PC-3 (cell line): Measurements from ENCODE around the gene CYB561D1. TPM values are rescaled to one million over a fixed set of nuclear protein-coding genes. Genes with fewer than 3 reads are reported as not detected.

Experiments used
- ATAC-seq: fragments of 200-7000 bp; cut with Tn5 transposase; 2 replicates; pipeline ENCODE4 v1.9.1; 2020; ENCODE audit warnings: mild to moderate bottlenecking, moderate library complexity
- BruUV-seq: library from RNA; stranded (reverse); fragments of 400-500 nt; replicated peaks from 2 replicates; lab custom pipeline; 2021; lab: Mats Ljungman, UMichigan
- CTCF ChIA-PET: fragments of 300-600 bp; sonication (Branson Sonifier 250); formaldehyde crosslinking; loops from one replicate; lab custom pipeline; 2022; ENCODE audit warnings: antibody characterized with exemption; lab: Charles Lee
- POLR2A ChIA-PET: fragments of 300-600 bp; sonication (Branson Sonifier 250); formaldehyde crosslinking; loops from one replicate; lab custom pipeline; 2022; ENCODE audit warnings: antibody characterized with exemption; ENCODE audit not compliant: unreplicated experiment; lab: Charles Lee
- DNase-seq: peaks from one replicate; pipeline ENCODE4 v3.0.0-alpha.2; 2015
- H2AFZ ChIP-seq: fragments of 300-600 bp; sonication (generic); 2 replicates; pipeline ENCODE4 v1.6.0; 2016; ENCODE audit warnings: antibody characterized with exemption, low read length
- H3F3A ChIP-seq: fragments of 300-600 bp; sonication (generic); one replicate; pipeline ENCODE4 v1.6.0; 2017; ENCODE audit warnings: antibody characterized with exemption, low read length, control low read depth, mild to moderate bottlenecking; ENCODE audit not compliant: unreplicated experiment
- H3K27ac ChIP-seq: fragments of 300-600 bp; sonication (generic); 2 replicates; pipeline ENCODE4 v1.5.1; 2016; ENCODE audit warnings: mild to moderate bottlenecking, low read length
- H3K27me3 ChIP-seq: fragments of 300-600 bp; sonication (generic); 2 replicates; pipeline ENCODE4 v1.6.1; 2016; ENCODE audit warnings: low read length, mixed read lengths
- H3K36me3 ChIP-seq: fragments of 300-600 bp; sonication (generic); 2 replicates; pipeline ENCODE4 v1.6.1; 2016; ENCODE audit warnings: low read depth, mixed run types, low read length, mixed read lengths
- H3K4me1 ChIP-seq: fragments of 300-600 bp; sonication (generic); 2 replicates; pipeline ENCODE4 v1.5.1; 2016; ENCODE audit warnings: low read length; ENCODE audit not compliant: insufficient read depth
- H3K4me2 ChIP-seq: fragments of 300-600 bp; sonication (generic); 2 replicates; pipeline ENCODE4 v1.6.0; 2016; ENCODE audit warnings: low read length
- H3K4me3 ChIP-seq: fragments of 300-600 bp; sonication (generic); 2 replicates; pipeline ENCODE4 v1.5.1; 2016; ENCODE audit warnings: mild to moderate bottlenecking, low read length, mixed read lengths
- H3K79me2 ChIP-seq: fragments of 300-600 bp; sonication (generic); 2 replicates; pipeline ENCODE4 v1.6.1; 2017; ENCODE audit warnings: low read length, mixed read lengths
- H3K9ac ChIP-seq: fragments of 300-600 bp; sonication (generic); 2 replicates; pipeline ENCODE4 v1.6.0; 2016; ENCODE audit warnings: mild to moderate bottlenecking, low read length
- H3K9me2 ChIP-seq: fragments of 300-600 bp; sonication (generic); replicated peaks from 2 replicates; pipeline ENCODE4 v1.6.1; 2016; ENCODE audit warnings: mixed run types, low read length, mixed read lengths
- H3K9me3 ChIP-seq: fragments of 300-600 bp; sonication (generic); 2 replicates; pipeline ENCODE4 v1.6.1; 2016; ENCODE audit warnings: low read length, mixed read lengths
- H4K20me1 ChIP-seq: fragments of 300-600 bp; sonication (generic); 2 replicates; pipeline ENCODE4 v1.6.1; 2016; ENCODE audit warnings: low read length, mixed read lengths
- EZH2 ChIP-seq: fragments of 300-600 bp; sonication (generic); IDR thresholded peaks from one replicate; pipeline ENCODE4 v1.6.1; 2017; ENCODE audit warnings: antibody characterized with exemption, mild to moderate bottlenecking, low read length; ENCODE audit not compliant: unreplicated experiment
- EZH2phosphoT487 ChIP-seq: fragments of 300-600 bp; sonication (generic); IDR thresholded peaks from 2 replicates; pipeline ENCODE4 v1.6.1; 2018; ENCODE audit warnings: mild to moderate bottlenecking, antibody characterized with exemption, low read length, borderline replicate concordance
- intact Hi-C: fragments of 100-400 bp; cut with micrococcal nuclease; formaldehyde crosslinking; loops from 2 replicates; pipeline ENCODE4 v1.9.0; 2023
- total RNA-seq: library from RNA; depleted of rRNA; stranded (reverse); fragments of >200 nt; gene quantifications from 2 replicates; pipeline ENCODE4 v1.2.3, GENCODE V29; 2014
- TF ChIP-seq, protein P1 (sequence below): fragments of 300-600 bp; sonication (generic); conservative IDR thresholded peaks from 2 replicates; pipeline ENCODE4 v1.5.1; 2017; ENCODE audit warnings: antibody characterized with exemption, low read depth, mild to moderate bottlenecking, low read length

CYB561D1 gene
- total RNA-seq, 1 experiment from 2014 or later = 2.7 TPM

DNA sequence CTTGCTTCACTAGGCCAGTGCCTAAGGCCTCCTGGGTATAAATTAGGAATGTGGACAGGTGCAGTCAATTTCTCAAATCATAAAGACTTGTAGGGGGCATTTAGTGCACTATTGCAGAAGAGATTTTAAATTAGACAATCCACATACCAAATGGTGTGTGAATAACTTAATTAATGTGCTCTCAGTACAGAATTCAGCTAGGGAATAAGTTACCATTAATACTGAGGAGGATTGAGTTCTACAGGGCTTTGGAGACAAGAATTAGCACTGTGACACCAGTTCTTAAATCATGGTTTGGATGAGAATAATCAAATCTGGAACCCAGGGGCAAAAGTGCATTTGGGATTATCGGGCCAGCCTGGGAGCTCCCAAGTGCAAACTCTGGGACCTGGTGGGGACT, 25.8 kb upstream of the CYB561D1 start:
- Histone ChIP-seq H2AFZ (no peak overlapping the region), H3K4me2 (no peak overlapping the region), H4K20me1 (no peaks in the 10 kb centered on the region), H3K27me3 (peaks cover 94% of the 10 kb centered on the region), H3F3A (no peaks in the 10 kb centered on the region), H3K4me1 (no peaks in the 10 kb centered on the region), H3K9ac (no peak overlapping the region), H3K79me2 (no peaks in the 10 kb centered on the region), H3K36me3 (no peaks in the 10 kb centered on the region), H3K9me2 (no peaks in the 10 kb centered on the region), H3K27ac (no peak overlapping the region), H3K9me3 (no peaks in the 10 kb centered on the region), H3K4me3 (no peak overlapping the region)
- ATAC-seq = no peak
- DNase-seq = no peak
- intact Hi-C loops = no loop called here
- no TSS peak for BruUV-seq
- TF ChIP-seq, protein P1, sequence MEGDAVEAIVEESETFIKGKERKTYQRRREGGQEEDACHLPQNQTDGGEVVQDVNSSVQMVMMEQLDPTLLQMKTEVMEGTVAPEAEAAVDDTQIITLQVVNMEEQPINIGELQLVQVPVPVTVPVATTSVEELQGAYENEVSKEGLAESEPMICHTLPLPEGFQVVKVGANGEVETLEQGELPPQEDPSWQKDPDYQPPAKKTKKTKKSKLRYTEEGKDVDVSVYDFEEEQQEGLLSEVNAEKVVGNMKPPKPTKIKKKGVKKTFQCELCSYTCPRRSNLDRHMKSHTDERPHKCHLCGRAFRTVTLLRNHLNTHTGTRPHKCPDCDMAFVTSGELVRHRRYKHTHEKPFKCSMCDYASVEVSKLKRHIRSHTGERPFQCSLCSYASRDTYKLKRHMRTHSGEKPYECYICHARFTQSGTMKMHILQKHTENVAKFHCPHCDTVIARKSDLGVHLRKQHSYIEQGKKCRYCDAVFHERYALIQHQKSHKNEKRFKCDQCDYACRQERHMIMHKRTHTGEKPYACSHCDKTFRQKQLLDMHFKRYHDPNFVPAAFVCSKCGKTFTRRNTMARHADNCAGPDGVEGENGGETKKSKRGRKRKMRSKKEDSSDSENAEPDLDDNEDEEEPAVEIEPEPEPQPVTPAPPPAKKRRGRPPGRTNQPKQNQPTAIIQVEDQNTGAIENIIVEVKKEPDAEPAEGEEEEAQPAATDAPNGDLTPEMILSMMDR = no peak
- TF ChIP-seq EZH2phosphoT487 (no peak), EZH2 (no peak)
- ChIA-PET CTCF (no interaction called here), POLR2A (no interaction called here)

DNA sequence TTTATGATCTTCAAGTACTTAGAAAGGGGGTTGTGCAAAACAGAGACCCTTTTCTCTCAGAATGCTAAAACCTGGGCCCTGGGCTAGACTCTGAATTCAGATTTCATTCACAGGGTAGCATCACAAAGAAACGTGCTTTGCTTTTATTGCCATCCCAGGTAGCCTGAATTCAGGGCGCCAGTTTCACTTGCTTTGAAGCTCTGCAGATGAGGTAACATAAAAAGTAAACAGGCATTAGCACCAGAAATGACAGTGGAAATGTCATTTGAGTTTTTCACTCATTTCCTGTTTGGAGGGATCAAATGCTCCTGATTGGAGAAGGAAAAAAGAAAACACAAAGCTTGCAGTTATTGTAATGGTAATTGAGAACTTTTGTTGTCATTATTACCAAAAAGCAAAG, 25.0 kb upstream of the CYB561D1 start:
- Histone ChIP-seq H3K4me3 (no peak overlapping the region), H3K27me3 (peaks cover 94% of the 10 kb centered on the region), H4K20me1 (no peaks in the 10 kb centered on the region), H3K27ac (no peak overlapping the region), H3K9ac (no peak overlapping the region), H2AFZ (no peak overlapping the region), H3K4me1 (no peaks in the 10 kb centered on the region), H3K9me3 (no peaks in the 10 kb centered on the region), H3K4me2 (no peak overlapping the region), H3K79me2 (no peaks in the 10 kb centered on the region), H3K36me3 (no peaks in the 10 kb centered on the region), H3K9me2 (no peaks in the 10 kb centered on the region), H3F3A (no peaks in the 10 kb centered on the region)
- BruUV-seq = no TSS peak
- DNase-seq (no peak), ATAC-seq (no peak)
- CTCF ChIA-PET = no interaction called here
- TF ChIP-seq, protein P1 = no peak
- no peak for TF ChIP-seq EZH2phosphoT487
- TF ChIP-seq EZH2 = no peak
- intact Hi-C loops = no loop called here
- POLR2A ChIA-PET = no interaction called here

DNA sequence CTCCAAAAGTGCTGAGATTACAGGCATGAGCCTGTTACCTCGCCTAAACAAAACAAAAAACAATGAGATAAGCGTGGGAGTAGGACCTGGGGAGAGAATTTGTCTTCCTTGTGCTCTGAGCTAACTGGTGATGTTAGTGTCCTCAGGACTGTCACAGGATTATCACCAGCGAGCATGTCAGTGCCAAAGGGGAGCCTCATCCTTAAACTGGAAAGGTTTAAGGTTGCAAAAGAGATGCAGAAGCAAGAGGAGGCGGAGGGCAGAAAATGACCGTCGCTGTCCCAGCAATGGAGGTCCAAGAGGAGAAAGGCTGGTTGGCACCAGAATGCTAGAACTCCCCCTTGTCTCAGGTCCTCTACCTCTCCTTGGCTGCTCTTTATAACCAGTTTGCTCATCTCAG, 23.6 kb upstream of the CYB561D1 start:
- DNase-seq (no peak), ATAC-seq (no peak)
- Histone ChIP-seq H3K27ac (no peak overlapping the region), H3K36me3 (no peaks in the 10 kb centered on the region), H3F3A (no peaks in the 10 kb centered on the region), H3K4me2 (no peak overlapping the region), H3K9ac (no peak overlapping the region), H4K20me1 (no peaks in the 10 kb centered on the region), H3K9me3 (no peaks in the 10 kb centered on the region), H3K79me2 (no peaks in the 10 kb centered on the region), H2AFZ (no peak overlapping the region), H3K27me3 (peaks cover 91% of the 10 kb centered on the region), H3K4me1 (no peaks in the 10 kb centered on the region), H3K9me2 (no peaks in the 10 kb centered on the region), H3K4me3 (no peak overlapping the region)
- POLR2A ChIA-PET = no interaction called here
- intact Hi-C loops = no loop called here
- BruUV-seq = no TSS peak
- CTCF ChIA-PET = no interaction called here
- TF ChIP-seq, protein P1 = no peak
- TF ChIP-seq EZH2phosphoT487 (no peak), EZH2 (no peak)
